GM19238 (cell line): ENCODE measurements around the gene CNTRL.
A peak's percentile ranks its signal among the peaks of the same experiment; 100 is the strongest.
"Not testable (repeated sequence)": the region's sequence is repeated elsewhere in the genome, so short reads cannot be mapped to it uniquely, and the experiment has no call there.

Experiments
- DNase-seq: peaks from one replicate; pipeline ENCODE4 v3.0.0; 2011; ENCODE audit warnings: low spot score; ENCODE audit not compliant: insufficient read length

The CNTRL gene

GRCh38 chr9:121074370-121075250 lies at the start of gene CNTRL:
Gene CNTRL (plus strand): TSS chr9:121074955. CDS start chr9:121088327, 13,372 bp downstream.
- peak; percentile 47 for DNase-seq

- DNase-seq: no peak
Observed at GRCh38 chr9:121026260-121026691, 48.5 kb upstream of the CNTRL start.

GRCh38 chr9:121026768-121027167 lies 48.0 kb upstream of the CNTRL start:
- no peak for DNase-seq

- not testable (repeated sequence) for DNase-seq
Observed at GRCh38 chr9:121028285-121028684, 46.5 kb upstream of the CNTRL start.

- no peak for DNase-seq
Observed at GRCh38 chr9:121029469-121029868, 45.3 kb upstream of the CNTRL start.

- no peak for DNase-seq
Observed at GRCh38 chr9:121034529-121034928, 40.2 kb upstream of the CNTRL start.

GRCh38 chr9:121035717-121036116 lies 39.0 kb upstream of the CNTRL start:
- DNase-seq: not testable (repeated sequence)

GRCh38 chr9:121038362-121038761 lies 36.4 kb upstream of the CNTRL start:
- DNase-seq: no peak

GRCh38 chr9:121038804-121039203 lies 36.0 kb upstream of the CNTRL start:
- DNase-seq: no peak

GRCh38 chr9:121048175-121048574 lies 26.6 kb upstream of the CNTRL start:
- DNase-seq: no peak

- DNase-seq: no peak
Observed at GRCh38 chr9:121048618-121049017, 26.1 kb upstream of the CNTRL start.

GRCh38 chr9:121050128-121050988 lies 24.4 kb upstream of the CNTRL start, which contains the start of gene C5:
Gene C5 (minus strand): TSS chr9:121050275. CDS start chr9:121050246, 29 bp downstream.
- no peak for DNase-seq

GRCh38 chr9:121053544-121053943 lies 21.2 kb upstream of the CNTRL start:
- DNase-seq: no peak

GRCh38 chr9:121055642-121056143 lies 19.1 kb upstream of the CNTRL start:
- no peak for DNase-seq

GRCh38 chr9:121057821-121058220 lies 16.9 kb upstream of the CNTRL start:
- no peak for DNase-seq

- DNase-seq: no peak
Observed at GRCh38 chr9:121059513-121059912, 15.2 kb upstream of the CNTRL start.

GRCh38 chr9:121059998-121060636 lies 14.6 kb upstream of the CNTRL start:
- DNase-seq: no peak

- DNase-seq: no peak
Observed at GRCh38 chr9:121066850-121067249, 7.9 kb upstream of the CNTRL start.

- DNase-seq: no peak
Observed at GRCh38 chr9:121067640-121068039, 7.1 kb upstream of the CNTRL start.

GRCh38 chr9:121069396-121069795 lies 5.4 kb upstream of the CNTRL start:
- DNase-seq: no peak

GRCh38 chr9:121071370-121071755 lies 3.4 kb upstream of the CNTRL start:
- no peak for DNase-seq
